ENCODE results near the gene TEX12.

TEX12 gene

GRCh38 chr11:112211536-112211935, 44.4 kb downstream of the TEX12 start:
- no peak for DNase-seq (ENCODE audit: low read depth in 3 of 3)

- DNase-seq (ENCODE audit: low read depth in 3 of 3), result no peak
Measured at GRCh38 chr11:112212290-112212689, 45.1 kb downstream of the TEX12 start.

- DNase-seq (ENCODE audit: low read depth in 3 of 3), result no peak
Measured at GRCh38 chr11:112212710-112213109, 45.5 kb downstream of the TEX12 start.

- DNase-seq (ENCODE audit: low read depth in 3 of 3), result no peak
Measured at GRCh38 chr11:112213753-112214152, 46.6 kb downstream of the TEX12 start.

- no peak for DNase-seq (ENCODE audit: low read depth in 3 of 3)
Measured at GRCh38 chr11:112215621-112216020, 48.4 kb downstream of the TEX12 start.

GRCh38 chr11:112216561-112217105, 49.5 kb downstream of the TEX12 start:
- DNase-seq (ENCODE audit: low read depth in 3 of 3), result no peak

- DNase-seq (ENCODE audit: low read depth in 3 of 3), result peak in 1 of 3 experiments; percentile 34
Measured at GRCh38 chr11:112219476-112220232, 52.5 kb downstream of the TEX12 start.

- no peak for DNase-seq (ENCODE audit: low read depth in 3 of 3)
Measured at GRCh38 chr11:112221274-112221835, 54.2 kb downstream of the TEX12 start.
